NCI-H345 (cell line): ENCODE measurements around the gene MYLK2.

Source experiments
- DNase-seq: peaks from one replicate; lab custom pipeline; 2025; lab: John Stamatoyannopoulos, UW

Gene MYLK2

GRCh38 chr20:31856516-31856915 lies 37.4 kb downstream of the MYLK2 start:
- DNase-seq: no peak

GRCh38 chr20:31857861-31858759 lies 39.0 kb downstream of the MYLK2 start:
- DNase-seq: no peak

- DNase-seq: no peak
Observed at GRCh38 chr20:31858760-31859083, 39.6 kb downstream of the MYLK2 start.

GRCh38 chr20:31859266-31859997 lies 40.3 kb downstream of the MYLK2 start:
- DNase-seq: no peak

GRCh38 chr20:31859998-31860380 lies 40.8 kb downstream of the MYLK2 start:
- no peak for DNase-seq

- no peak for DNase-seq
Observed at GRCh38 chr20:31860390-31861134, 41.4 kb downstream of the MYLK2 start.

GRCh38 chr20:31861135-31861384 lies 41.9 kb downstream of the MYLK2 start:
- DNase-seq: peak; percentile 52

GRCh38 chr20:31861385-31862156 lies 42.4 kb downstream of the MYLK2 start:
- DNase-seq: peak; percentile 87

- DNase-seq: no peak
Observed at GRCh38 chr20:31862157-31862470, 43.0 kb downstream of the MYLK2 start.

GRCh38 chr20:31862506-31862905 lies 43.4 kb downstream of the MYLK2 start:
- DNase-seq: no peak

GRCh38 chr20:31863296-31864085 lies 44.3 kb downstream of the MYLK2 start:
- DNase-seq: no peak

- no peak for DNase-seq
Observed at GRCh38 chr20:31864521-31865400, 45.6 kb downstream of the MYLK2 start.

GRCh38 chr20:31866221-31866620 lies 47.1 kb downstream of the MYLK2 start:
- no peak for DNase-seq

GRCh38 chr20:31868853-31869672 lies 49.9 kb downstream of the MYLK2 start:
- DNase-seq: no peak

GRCh38 chr20:31869673-31869941 lies 50.5 kb downstream of the MYLK2 start:
- DNase-seq: no peak

GRCh38 chr20:31869942-31870725 lies 51.0 kb downstream of the MYLK2 start, which contains the start of the genes DUSP15 and TTLL9:
DUSP15 (minus strand) TSS chr20:31870527; CDS start chr20:31870337, 190 bp downstream.
TTLL9 (plus strand) TSS chr20:31870634; CDS start chr20:31871127, 493 bp downstream.
- DNase-seq: peak; percentile 40

GRCh38 chr20:31870726-31871617 lies 51.8 kb downstream of the MYLK2 start:
- DNase-seq: no peak

GRCh38 chr20:31871618-31871954 lies 52.4 kb downstream of the MYLK2 start:
- no peak for DNase-seq
